Measurements from ENCODE around the gene DPEP2.
"Not testable (repeated sequence)": the region's sequence is repeated elsewhere in the genome, so short reads cannot be mapped to it uniquely, and the experiment has no call there.

The DPEP2 gene

GRCh38 chr16:68005211-68005610 is 5.9 kb upstream of the DPEP2 start:
- DNase-seq: no peak

GRCh38 chr16:68003031-68003430 is 3.7 kb upstream of the DPEP2 start:
- no peak for DNase-seq

DNA sequence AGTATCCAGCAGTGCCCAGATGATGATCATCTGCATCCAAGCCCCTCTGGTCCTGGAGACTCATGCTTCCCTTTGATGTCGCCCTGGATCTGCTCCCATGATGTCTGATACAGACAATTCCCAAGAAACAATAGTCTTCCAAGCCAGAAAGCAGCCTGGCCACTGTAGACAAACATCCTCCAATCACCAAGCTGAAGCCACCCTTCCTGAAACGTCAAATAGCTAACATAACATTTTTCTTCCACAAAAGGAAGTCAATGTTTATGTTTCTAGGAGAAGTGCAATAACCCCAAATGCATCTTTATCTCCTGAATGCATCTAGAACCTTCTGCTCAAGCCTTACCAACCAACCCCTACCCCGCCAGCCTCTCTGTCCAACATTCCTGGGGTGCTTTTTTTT is 1.2 kb upstream of the DPEP2 start:
- no peak for DNase-seq

DNA sequence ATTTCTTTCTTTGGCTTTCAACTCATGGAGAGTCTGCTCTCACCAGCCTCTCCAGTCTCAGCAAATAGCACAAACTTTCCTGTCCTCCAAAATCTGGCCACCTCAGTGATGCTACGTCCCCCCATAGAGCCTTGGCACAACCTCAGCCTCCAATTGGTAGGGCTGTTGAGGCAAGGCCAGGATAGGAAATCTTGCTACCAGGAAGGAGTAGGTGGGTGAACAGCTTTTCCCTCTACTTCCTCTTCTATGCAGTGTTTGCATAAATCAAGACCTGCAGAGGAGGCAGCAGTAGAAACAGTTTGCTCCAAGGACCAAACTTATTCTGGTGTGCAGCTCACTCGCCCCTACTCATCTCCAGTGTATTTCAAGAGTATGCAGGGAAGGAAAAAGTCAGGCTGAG is 701 bp upstream of the DPEP2 start:
- no peak for DNase-seq

DNA sequence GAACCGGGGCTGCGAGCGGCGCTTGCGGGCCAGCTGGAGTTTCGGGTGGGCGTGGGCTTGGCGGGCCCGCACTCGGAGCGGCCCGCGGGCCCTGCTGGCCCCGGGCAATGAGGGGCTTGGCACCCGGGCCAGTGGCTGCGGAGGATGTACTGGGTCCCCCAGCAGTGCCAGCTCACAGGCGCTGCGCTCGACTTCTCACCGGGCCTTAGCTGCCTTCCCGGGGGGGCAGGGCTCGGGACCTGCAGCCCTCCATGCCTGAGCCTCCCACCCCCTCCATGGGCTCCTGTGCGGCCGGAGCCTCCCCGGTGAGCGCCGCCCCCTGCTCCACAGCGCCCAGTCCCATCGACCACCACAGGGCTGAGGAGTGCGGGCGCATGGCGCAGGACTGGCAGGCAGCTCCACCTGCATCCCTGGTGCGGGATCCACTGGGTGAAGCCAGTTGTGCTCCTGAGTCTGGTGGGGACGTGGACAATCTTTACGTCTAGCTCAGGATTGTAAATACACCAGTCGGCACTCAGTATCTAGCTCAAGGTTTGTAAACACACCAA is 979 bp downstream of the DPEP2 start:
- DNase-seq: not testable (repeated sequence)

- no peak for DNase-seq
Observed at GRCh38 chr16:67996666-67997065, 2.6 kb downstream of the DPEP2 start.

DNA sequence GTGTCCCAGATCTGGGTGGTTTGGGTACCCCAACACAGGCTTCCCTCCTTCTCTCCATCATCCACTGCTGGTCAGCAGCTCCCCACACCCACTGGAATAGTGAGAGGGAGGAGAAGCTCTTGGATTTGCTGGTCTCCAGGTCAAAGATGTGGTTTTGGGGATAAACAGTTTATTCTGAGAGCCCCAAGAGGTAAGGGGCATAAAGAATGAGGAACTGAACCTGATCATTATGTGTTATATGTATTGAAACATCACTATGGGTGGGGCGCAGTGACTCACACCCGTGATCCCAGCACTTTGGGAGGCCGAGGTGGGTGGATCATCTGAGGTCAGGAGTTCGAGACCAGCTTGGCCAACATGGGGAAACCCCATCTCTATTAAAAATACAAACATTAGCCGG is 3.9 kb downstream of the DPEP2 start:
- DNase-seq: peak; percentile 77

DNA sequence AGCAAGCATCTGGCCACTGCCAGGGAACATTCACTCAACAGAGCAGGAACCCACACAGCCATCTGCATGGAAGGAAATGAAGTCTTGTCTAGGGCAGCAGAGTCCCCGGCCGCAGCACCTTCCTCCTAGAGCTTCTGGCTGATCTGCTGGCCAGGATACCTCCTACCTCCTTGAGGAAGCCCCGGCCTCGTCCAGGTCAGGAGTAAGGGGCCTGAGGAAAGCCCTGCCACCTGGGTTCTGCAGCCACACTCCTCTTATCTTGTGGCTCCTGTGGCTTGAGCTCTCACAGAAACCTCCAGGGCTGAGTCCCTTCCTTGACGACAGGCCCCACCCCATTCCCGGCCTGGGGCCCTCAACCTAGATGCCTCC is 5.3 kb downstream of the DPEP2 start:
- DNase-seq: not testable (repeated sequence)

- DNase-seq: peak; percentile 87
Observed at GRCh38 chr16:67993207-67994039, 5.9 kb downstream of the DPEP2 start.

- DNase-seq: no peak
Observed at GRCh38 chr16:67992661-67993206, 6.5 kb downstream of the DPEP2 start.

GRCh38 chr16:67990018-67990386 is 9.3 kb downstream of the DPEP2 start:
- DNase-seq: no peak

DNA sequence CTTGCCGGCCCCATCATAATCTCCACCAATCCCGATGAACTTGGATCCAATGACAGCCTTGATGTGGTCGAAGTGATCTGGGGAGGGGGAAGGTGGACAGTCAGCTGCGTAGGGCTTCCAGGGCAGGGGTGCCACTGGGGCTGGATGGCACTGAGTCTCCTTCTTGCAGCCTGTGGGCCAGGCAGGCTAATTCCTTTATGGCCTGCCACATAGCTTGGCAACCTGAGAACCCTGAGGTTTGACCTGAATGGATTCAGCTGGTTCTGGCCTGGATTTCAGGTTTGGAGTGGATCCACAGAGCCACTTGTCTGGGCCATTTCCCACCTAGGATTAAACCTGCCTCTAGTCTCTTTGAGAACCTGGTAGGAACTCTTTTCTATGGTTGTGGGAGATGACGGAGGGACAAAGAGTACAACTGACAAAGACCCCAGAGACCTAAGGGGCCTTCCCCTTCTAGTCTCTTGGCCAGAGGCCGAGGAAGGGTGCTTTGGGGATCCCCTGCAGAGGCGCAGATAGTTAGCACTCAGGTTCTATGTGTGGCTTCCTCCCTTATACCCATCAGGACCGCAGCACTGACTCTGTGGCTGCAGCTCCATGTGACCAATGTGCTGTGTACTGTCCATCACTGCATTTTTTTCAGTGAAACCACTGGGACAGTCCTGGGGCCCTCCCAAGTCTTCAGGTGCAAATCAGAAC is 9.8 kb downstream of the DPEP2 start:
- no peak for DNase-seq

GRCh38 chr16:67988675-67989074 is 10.6 kb downstream of the DPEP2 start:
- no peak for DNase-seq

- no peak for DNase-seq
Observed at GRCh38 chr16:67987460-67988160, 11.7 kb downstream of the DPEP2 start.

DNA sequence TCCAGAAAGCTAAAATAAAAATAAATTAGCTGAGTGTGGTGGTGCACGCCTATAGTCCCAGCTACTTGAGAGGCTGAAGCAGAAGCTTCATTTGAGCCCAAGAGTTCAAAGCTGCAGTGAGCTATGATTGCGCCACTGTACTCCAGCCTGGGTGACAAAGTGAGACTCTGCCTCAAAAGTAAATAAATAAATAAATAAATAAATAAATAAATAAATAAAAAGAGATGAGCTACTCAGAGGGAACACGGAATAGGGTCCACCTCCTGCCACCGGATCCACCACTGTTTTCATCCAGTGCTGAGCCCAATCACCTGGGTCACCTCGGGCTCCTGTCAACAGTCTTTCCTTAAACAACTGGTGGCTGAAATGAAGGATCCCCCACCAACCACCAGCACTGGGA is 12.3 kb downstream of the DPEP2 start:
- no peak for DNase-seq

- DNase-seq: no peak
Observed at GRCh38 chr16:67982011-67982696, 17.1 kb downstream of the DPEP2 start.

- DNase-seq: no peak
Observed at GRCh38 chr16:67979955-67980678, 19.2 kb downstream of the DPEP2 start, which contains the start of gene DPEP3. Gene DPEP3, minus strand, starts transcription at chr16:67980499. Its CDS starts 119 bp downstream, at chr16:67980380.

DNA sequence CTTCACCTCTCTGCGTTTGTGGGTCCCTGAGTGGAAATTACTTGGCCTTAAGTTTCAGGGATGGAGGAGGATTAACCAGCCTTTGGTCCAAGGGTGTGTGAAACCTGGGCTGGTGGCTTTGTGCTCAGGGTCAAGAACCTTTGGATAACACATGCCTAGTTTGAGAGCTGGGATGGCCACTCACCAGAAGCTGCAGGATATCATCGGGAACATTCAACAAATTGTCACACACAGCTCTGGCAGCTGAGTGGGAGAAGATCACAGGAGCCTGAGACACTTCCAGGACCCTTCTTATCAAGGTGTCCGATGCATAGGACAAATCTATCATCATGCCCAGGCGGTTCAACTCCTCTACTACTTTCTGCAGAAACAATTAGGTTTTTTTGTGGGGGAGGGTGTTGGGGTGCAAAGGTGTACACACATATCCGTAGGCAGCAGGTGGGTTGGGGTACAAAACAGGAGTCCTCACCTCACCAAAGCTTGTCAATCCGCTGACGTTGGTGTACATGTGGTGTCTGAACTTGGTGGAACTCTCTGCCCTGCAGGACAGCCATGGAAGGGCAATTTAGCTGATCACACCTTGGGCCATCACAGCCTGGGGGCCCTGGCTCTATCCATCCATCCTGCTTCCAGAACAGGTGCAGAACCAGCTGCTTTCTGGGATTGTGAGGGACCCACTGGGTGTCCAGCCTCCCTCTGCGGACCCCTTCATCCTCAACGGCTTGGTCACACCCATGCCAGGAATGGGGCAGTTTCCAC is 21.6 kb downstream of the DPEP2 start:
- DNase-seq: no peak

DNA sequence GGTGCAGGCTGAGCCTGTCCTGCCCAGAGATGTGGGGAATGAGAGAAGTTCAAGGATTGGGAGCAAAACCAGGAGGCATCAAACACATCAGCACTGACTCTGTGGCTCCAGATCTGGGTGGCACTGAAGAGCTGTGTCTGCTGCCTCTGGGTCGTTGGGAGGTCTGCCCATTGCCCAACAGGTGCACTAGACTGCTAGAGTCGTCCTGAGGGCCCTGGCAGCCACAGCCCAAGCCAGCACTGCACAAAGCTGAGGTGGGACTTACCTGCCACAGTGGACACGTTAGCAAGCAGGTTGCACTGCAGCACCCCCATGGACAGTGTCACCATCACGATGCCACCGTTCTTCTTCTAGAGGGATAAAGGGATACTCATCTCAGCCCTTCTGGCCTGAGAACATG is 22.3 kb downstream of the DPEP2 start:
- DNase-seq: no peak

- no peak for DNase-seq
Observed at GRCh38 chr16:67976205-67976604, 23.1 kb downstream of the DPEP2 start.
